OCI-M2 (cell line): ENCODE results near the gene DGKG.

Source experiments
- DNase-seq: peaks from one replicate; lab custom pipeline; 2025; ENCODE audit not compliant: unreplicated experiment; lab: John Stamatoyannopoulos, UW

DGKG gene

GRCh38 chr3:186320862-186321568 is 41.0 kb downstream of the DGKG start:
- no peak for DNase-seq

- no peak for DNase-seq
Measured at GRCh38 chr3:186319945-186320344, 42.1 kb downstream of the DGKG start.

GRCh38 chr3:186318135-186318534 is 43.9 kb downstream of the DGKG start:
- DNase-seq = no peak

- no peak for DNase-seq
Measured at GRCh38 chr3:186317478-186317877, 44.6 kb downstream of the DGKG start.

DNA sequence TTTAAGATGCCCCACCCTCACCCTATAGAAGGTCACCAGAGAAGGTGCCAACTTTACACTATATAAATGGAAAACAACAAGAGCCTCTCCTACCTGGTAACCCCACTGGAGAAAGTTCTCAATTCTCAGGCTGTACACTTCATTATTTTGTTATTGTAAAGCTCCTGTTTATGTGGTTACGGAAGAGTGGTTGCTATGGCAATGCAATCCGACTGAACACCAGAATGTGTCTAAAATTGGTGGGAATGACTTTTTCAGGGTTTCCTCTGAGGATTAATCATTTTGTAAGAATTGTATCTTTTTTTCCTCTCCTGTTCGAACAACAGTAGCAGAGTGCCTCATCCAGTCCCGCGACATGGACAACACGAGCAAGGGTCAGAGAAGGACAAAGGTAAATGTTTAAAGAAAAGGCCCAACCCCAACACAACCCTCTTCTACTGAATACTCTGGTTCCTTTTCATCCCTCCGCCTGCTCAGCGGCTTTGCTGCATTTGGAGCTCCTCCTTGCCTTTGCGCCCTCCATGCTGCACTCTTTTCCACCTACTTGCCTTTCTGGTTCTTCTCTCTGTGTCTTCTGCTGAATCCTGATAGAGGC is 45.3 kb downstream of the DGKG start:
- no peak for DNase-seq

DNA sequence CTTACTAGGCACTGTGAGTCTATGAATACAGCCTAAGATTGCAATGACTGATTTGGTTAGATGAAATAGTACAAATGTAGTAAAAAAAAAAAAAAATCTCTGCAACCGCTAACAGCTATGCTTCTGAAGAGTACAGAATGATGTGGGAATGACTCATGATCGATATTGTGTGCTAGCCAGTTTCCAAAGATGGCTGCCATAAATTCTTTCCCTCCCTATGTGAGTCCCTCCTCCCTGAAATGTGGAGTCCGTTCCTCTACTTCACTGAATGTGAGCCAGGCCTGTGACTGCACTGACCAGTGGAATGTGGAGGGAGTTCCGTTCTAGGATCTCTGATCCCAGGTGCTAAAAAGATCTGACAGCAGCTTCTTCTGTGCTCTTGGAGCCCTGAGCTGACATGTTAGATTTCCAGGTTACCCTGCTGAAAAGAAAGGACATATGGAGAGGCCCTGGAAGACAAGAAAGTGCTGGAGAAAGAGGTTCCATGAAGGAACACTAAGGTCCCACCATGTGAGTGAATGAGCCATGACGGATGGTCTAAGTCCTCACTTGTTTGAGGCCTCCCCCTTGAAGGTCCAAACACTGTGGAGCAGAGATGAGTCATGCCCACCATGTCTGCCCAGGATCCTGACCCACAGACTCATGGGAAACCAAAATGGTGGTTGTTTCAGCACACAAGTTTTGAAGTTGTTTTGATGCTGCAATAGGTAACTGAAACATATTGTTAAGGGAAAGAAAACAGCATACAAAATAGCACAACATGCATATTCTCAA is 46.3 kb downstream of the DGKG start:
- DNase-seq = no peak

DNA sequence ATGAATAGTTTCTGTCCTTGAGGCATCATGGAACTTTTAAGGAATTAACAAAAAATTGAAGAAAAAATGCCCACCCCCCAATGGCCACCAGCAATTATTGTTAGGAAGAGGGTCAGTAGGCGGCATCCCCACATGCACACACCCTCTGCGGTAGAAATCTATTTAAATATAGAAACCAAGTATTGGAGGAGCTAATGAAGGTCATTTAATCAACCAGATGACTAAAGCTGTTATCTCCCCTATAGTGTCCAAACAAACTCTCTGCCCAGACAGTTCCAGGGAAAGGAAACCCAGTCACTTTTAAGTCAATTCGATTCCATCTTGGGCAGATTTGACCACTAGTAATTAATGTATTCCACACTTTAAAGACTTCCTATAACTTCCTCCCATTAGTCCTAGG is 47.1 kb downstream of the DGKG start:
- no peak for DNase-seq

- no peak for DNase-seq
Measured at GRCh38 chr3:186311441-186311840, 50.6 kb downstream of the DGKG start.

GRCh38 chr3:186308549-186308948 is 53.5 kb downstream of the DGKG start:
- no peak for DNase-seq

DNA sequence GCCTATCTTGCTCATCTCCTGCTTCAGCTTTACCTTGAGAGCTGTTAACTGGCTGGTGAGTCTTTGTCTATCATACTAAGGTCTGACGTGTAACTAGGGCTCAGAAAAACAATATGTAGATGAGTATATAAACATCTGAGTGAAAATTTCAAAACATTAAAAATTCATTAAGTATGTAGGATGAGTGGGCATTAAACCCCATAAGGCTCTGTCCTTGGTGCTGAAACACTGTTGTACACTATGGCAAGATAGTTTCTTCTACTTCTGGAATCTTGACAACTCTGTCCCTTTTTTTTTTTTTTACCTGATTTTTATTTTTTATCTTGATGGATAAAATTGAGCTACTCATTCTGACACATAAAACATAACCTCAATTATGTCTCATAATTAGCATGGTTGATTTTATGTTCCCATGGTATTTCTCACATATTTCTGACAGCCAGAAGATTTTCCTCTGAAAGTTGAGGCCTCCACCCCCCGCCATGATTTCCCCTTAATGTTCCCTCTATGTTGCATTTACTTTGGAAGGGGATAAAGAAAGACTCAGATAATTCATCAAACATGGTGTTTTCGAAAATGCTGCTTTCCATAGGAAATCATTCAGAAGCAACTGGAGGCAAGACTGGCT is 54.3 kb downstream of the DGKG start:
- no peak for DNase-seq

DNA sequence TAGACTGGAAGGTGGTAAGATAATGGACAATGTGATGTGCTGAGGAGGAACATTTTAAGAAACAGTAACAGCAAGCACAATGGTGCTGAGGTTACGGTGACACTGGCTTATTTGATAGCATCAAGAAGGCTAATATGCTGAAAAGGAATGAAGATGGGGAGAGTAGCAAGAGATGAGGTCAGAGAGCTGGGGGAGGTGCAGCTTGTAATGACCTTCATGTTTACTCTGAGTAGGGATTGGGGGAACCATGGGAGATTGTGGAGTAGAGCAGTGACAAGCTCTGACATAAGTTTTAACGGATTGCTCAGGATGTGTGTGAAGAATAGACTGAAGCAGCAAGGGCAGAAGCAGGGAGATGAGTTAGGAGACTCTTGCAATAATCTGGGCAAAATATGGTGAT is 56.7 kb downstream of the DGKG start:
- DNase-seq = no peak

GRCh38 chr3:186303965-186304364 is 58.1 kb downstream of the DGKG start:
- DNase-seq = no peak

DNA sequence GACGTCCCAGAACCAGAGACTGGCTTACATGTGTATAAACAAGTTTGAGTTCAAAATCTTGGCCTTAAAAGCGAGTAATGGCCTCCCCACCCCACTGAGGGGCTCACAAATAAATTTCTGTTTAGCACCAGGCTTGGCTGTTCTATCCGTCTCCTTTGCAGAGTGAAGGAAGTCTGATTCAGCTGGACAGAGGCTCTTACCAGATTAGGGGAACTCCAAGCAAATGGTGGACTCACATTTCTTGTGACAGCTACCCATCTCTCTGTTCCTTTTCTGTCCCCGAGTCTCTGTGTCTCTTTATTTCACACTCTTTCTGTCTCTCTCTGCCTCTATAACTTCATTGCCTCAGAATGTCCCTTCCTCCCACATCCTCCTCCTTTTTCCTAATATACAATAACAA is 62.7 kb downstream of the DGKG start:
- DNase-seq = no peak

DNA sequence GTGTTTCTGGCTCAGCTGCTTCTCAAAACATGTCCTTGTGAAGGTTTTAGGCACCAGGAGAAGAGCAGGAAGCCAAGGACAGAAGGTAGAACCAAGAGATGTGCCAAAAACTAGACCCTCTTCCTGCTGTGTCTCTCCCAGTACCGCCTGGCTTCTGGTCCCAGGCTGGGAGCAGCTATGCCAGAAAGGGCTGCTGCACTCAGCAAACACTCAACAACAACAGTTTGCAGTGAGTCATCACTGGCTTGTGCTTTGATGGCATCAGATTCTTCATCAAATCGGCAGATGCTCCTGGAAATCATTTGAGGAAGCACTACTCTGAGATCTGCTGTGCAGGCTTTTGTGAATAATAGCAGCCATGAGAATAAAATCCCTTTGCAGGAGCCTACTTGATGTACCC is 63.2 kb downstream of the DGKG start:
- no peak for DNase-seq

- DNase-seq = no peak
Measured at GRCh38 chr3:186290796-186291195, 71.2 kb downstream of the DGKG start.

GRCh38 chr3:186287711-186288110 is 74.3 kb downstream of the DGKG start:
- DNase-seq = no peak

GRCh38 chr3:186286114-186286513 is 75.9 kb downstream of the DGKG start:
- DNase-seq = no peak

DNA sequence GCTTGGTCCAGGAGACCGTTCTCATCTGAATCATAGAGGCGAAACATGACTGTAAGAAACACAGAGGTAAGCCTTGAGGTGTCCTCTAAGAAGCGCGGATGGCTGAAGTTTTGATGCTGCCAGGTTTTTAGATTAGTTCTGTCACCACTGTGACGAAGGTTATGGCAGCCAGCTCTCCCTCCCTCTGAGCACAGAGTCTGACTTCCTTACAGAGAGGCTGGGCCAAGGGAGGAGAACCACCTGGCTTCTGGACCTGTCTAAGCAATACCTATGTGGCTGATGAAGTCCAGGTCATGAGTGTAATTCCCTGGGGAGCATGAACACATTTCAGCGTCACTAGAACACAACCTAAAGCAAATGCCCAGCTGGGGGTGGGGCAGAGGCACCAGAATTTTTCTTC is 77.4 kb downstream of the DGKG start:
- no peak for DNase-seq

DNA sequence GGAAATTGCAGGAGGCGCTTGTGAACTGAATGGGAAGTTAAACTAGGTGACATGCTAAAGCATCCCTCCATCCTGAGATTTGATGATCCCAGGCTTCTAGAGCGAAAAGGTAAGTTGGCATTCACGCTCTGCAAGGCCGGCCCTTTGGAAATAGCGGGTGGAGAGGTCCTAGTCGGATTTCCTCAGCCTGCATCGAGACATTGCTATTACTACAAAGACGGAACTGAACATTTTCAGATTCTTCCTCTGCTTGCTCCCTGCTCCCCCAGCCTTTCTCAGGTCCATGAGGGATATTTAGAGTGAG is 77.7 kb downstream of the DGKG start:
- no peak for DNase-seq

DNA sequence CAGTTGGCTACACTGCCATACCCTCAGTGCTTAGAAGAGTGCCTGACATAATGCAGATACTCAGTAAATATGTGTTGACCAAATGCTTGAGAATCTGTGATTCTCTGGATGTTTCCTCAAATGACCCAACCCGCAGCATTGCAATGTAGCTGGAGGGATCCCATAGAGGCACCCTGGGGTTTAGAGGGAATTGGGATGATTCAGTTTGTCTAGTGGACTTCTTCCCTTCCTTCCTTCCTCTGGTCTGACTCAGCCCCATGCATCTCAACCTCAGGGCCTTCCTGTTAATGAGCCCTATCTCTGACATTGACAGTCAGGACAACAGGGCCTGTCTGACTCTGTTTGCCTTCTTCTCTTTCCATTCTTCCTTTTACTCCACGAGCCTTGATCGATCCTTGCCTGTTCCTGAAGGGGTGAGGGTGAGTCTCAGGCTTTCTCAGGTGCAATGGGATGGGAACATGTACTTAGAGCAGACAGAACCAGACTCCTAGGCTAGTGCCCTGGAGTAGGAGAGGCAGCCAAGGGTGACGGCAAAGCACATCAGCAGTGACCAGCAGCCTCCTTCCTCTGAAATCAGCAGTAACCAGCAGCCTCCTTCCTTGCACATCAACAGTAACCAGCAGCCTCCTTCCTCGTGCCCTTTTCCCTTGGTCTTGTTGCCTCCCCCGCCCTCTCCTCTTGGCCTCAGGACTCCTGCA is 78.2 kb downstream of the DGKG start:
- DNase-seq = no peak

DNA sequence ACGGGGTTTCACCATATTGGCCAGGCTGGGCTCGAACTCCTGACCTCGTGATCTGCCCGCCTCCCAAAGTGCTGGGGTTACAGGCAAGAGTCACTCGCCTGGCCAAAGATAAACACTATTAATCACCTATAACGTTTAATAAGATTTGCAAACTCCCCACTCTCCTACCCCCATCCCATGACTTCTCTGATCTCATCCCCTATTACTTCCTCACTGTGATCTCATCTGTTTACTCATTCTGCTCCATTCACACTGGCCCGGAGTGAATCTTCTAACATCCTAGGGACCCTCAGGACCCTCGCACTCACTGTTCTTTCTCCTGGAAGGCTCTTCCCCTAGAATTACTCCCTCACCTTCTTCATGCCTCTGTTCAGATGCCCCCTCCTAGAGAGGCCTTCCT is 78.9 kb downstream of the DGKG start:
- DNase-seq = no peak
